PC-3 (cell line): ENCODE measurements around the gene NT5DC1. TPM values are rescaled to one million over a fixed set of nuclear protein-coding genes. Genes with fewer than 3 reads are reported as not detected.

Experiments
- ATAC-seq: fragments of 200-7000 bp; cut with Tn5 transposase; 2 replicates; pipeline ENCODE4 v1.9.1; 2020; ENCODE audit warnings: mild to moderate bottlenecking, moderate library complexity
- BruUV-seq: library from RNA; stranded (reverse); fragments of 400-500 nt; replicated peaks from 2 replicates; lab custom pipeline; 2021; lab: Mats Ljungman, UMichigan
- CTCF ChIA-PET: fragments of 300-600 bp; sonication (Branson Sonifier 250); formaldehyde crosslinking; loops from one replicate; lab custom pipeline; 2022; ENCODE audit warnings: antibody characterized with exemption; lab: Charles Lee
- POLR2A ChIA-PET: fragments of 300-600 bp; sonication (Branson Sonifier 250); formaldehyde crosslinking; loops from one replicate; lab custom pipeline; 2022; ENCODE audit warnings: antibody characterized with exemption; ENCODE audit not compliant: unreplicated experiment; lab: Charles Lee
- DNase-seq: peaks from one replicate; pipeline ENCODE4 v3.0.0-alpha.2; 2015
- H2AFZ ChIP-seq: fragments of 300-600 bp; sonication (generic); 2 replicates; pipeline ENCODE4 v1.6.0; 2016; ENCODE audit warnings: antibody characterized with exemption, low read length
- H3F3A ChIP-seq: fragments of 300-600 bp; sonication (generic); one replicate; pipeline ENCODE4 v1.6.0; 2017; ENCODE audit warnings: antibody characterized with exemption, low read length, control low read depth, mild to moderate bottlenecking; ENCODE audit not compliant: unreplicated experiment
- H3K27ac ChIP-seq: fragments of 300-600 bp; sonication (generic); 2 replicates; pipeline ENCODE4 v1.5.1; 2016; ENCODE audit warnings: mild to moderate bottlenecking, low read length
- H3K27me3 ChIP-seq: fragments of 300-600 bp; sonication (generic); 2 replicates; pipeline ENCODE4 v1.6.1; 2016; ENCODE audit warnings: low read length, mixed read lengths
- H3K36me3 ChIP-seq: fragments of 300-600 bp; sonication (generic); 2 replicates; pipeline ENCODE4 v1.6.1; 2016; ENCODE audit warnings: low read depth, mixed run types, low read length, mixed read lengths
- H3K4me1 ChIP-seq: fragments of 300-600 bp; sonication (generic); 2 replicates; pipeline ENCODE4 v1.5.1; 2016; ENCODE audit warnings: low read length; ENCODE audit not compliant: insufficient read depth
- H3K4me2 ChIP-seq: fragments of 300-600 bp; sonication (generic); 2 replicates; pipeline ENCODE4 v1.6.0; 2016; ENCODE audit warnings: low read length
- H3K4me3 ChIP-seq: fragments of 300-600 bp; sonication (generic); 2 replicates; pipeline ENCODE4 v1.5.1; 2016; ENCODE audit warnings: mild to moderate bottlenecking, low read length, mixed read lengths
- H3K79me2 ChIP-seq: fragments of 300-600 bp; sonication (generic); 2 replicates; pipeline ENCODE4 v1.6.1; 2017; ENCODE audit warnings: low read length, mixed read lengths
- H3K9ac ChIP-seq: fragments of 300-600 bp; sonication (generic); 2 replicates; pipeline ENCODE4 v1.6.0; 2016; ENCODE audit warnings: mild to moderate bottlenecking, low read length
- H3K9me2 ChIP-seq: fragments of 300-600 bp; sonication (generic); replicated peaks from 2 replicates; pipeline ENCODE4 v1.6.1; 2016; ENCODE audit warnings: mixed run types, low read length, mixed read lengths
- H3K9me3 ChIP-seq: fragments of 300-600 bp; sonication (generic); 2 replicates; pipeline ENCODE4 v1.6.1; 2016; ENCODE audit warnings: low read length, mixed read lengths
- H4K20me1 ChIP-seq: fragments of 300-600 bp; sonication (generic); 2 replicates; pipeline ENCODE4 v1.6.1; 2016; ENCODE audit warnings: low read length, mixed read lengths
- CTCF ChIP-seq: fragments of 300-600 bp; sonication (generic); conservative IDR thresholded peaks from 2 replicates; pipeline ENCODE4 v1.5.1; 2017; ENCODE audit warnings: antibody characterized with exemption, low read depth, mild to moderate bottlenecking, low read length
- EZH2 ChIP-seq: fragments of 300-600 bp; sonication (generic); IDR thresholded peaks from one replicate; pipeline ENCODE4 v1.6.1; 2017; ENCODE audit warnings: antibody characterized with exemption, mild to moderate bottlenecking, low read length; ENCODE audit not compliant: unreplicated experiment
- EZH2phosphoT487 ChIP-seq: fragments of 300-600 bp; sonication (generic); IDR thresholded peaks from 2 replicates; pipeline ENCODE4 v1.6.1; 2018; ENCODE audit warnings: mild to moderate bottlenecking, antibody characterized with exemption, low read length, borderline replicate concordance
- intact Hi-C: fragments of 100-400 bp; cut with micrococcal nuclease; formaldehyde crosslinking; loops from 2 replicates; pipeline ENCODE4 v1.9.0; 2023
- total RNA-seq: library from RNA; depleted of rRNA; stranded (reverse); fragments of >200 nt; gene quantifications from 2 replicates; pipeline ENCODE4 v1.2.3, GENCODE V29; 2014

Gene NT5DC1
- total RNA-seq, 1 experiment from 2014 or later, result 11.3 TPM

- DNase-seq, result peak; percentile 60
- TF ChIP-seq CTCF (peak; percentile 59), EZH2 (no peak)
- CTCF ChIA-PET, result interaction anchor here (1.0 kb wide), 1 partner anchor 51 kb away, joined by 4 read pairs; no protein-coding TSS in a partner anchor
- Histone ChIP-seq H3K4me2 (no peak overlapping the region), H3K4me1 (peaks cover 11% of the 10 kb centered on the region), H2AFZ (no peak overlapping the region), H3K79me2 (no peaks in the 10 kb centered on the region), H3K4me3 (no peak overlapping the region), H3K36me3 (no peaks in the 10 kb centered on the region), H3K27me3 (no peaks in the 10 kb centered on the region), H3K9me3 (no peaks in the 10 kb centered on the region), H4K20me1 (no peaks in the 10 kb centered on the region), H3K9ac (no peak overlapping the region), H3F3A (no peaks in the 10 kb centered on the region), H3K9me2 (no peaks in the 10 kb centered on the region), H3K27ac (no peak overlapping the region)
- intact Hi-C loops, result loop anchor here (1.0 to 5.0 kb wide), 2 partner anchors 59 to 103 kb away; partner anchors contain the start of gene TSPYL1
- POLR2A ChIA-PET, result no interaction called here
- BruUV-seq, result no TSS peak
- no peak for ATAC-seq
Measured at GRCh38 chr6:116218172-116218633, 117.5 kb downstream of the NT5DC1 start.

DNA sequence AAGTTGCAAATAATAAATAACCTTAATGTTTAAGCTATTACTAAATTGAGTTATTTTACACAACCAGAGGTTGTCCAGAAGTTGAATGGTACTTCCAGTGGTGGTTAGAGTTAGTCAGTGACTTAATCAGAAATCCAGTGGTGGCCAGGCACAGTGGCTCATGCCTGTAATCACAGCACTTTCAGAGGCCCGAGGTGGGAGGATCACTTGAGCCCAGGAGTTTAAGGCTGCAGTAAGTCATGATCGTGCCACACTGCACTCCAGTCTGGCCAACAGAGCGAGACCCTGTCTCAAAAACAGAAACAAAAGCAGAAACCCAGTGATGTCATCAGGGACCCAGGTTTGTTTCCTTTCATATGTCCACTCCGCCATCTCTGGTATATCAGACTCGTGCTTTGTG is 118.2 kb downstream of the NT5DC1 start:
- ChIA-PET CTCF (no interaction called here), POLR2A (no interaction called here)
- Histone ChIP-seq H4K20me1 (no peaks in the 10 kb centered on the region), H3K27ac (no peak overlapping the region), H3K4me3 (no peak overlapping the region), H3K4me2 (no peak overlapping the region), H3K4me1 (peaks cover 11% of the 10 kb centered on the region), H3K79me2 (no peaks in the 10 kb centered on the region), H3K9me3 (no peaks in the 10 kb centered on the region), H3K9me2 (no peaks in the 10 kb centered on the region), H3K9ac (no peak overlapping the region), H2AFZ (no peak overlapping the region), H3K27me3 (no peaks in the 10 kb centered on the region), H3F3A (no peaks in the 10 kb centered on the region), H3K36me3 (no peaks in the 10 kb centered on the region)
- TF ChIP-seq EZH2, result no peak
- TF ChIP-seq EZH2phosphoT487, result no peak
- TF ChIP-seq CTCF, result no peak
- no TSS peak for BruUV-seq
- no peak for ATAC-seq
- DNase-seq, result no peak
- intact Hi-C loops, result loop anchor here (1.0 to 5.0 kb wide), 2 partner anchors 58 to 104 kb away; partner anchors contain the start of gene TSPYL1

DNA sequence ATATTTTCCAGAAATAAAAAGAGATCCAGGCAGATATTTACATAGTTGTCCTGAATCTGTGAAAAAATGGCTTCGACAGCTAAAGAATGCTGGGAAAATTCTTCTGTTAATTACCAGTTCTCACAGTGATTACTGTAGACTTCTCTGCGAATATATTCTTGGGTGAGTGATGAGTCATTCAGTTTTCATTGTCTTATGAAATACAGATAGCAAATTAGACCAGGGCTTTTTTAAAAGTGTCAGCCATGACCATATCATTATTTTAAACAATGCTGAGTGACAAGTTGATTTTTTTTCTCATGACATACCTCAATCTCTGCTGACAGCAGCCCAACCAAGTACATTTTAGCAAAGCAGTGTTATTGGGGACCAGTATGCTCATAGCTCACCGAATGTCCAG is 120.4 kb downstream of the NT5DC1 start:
- Histone ChIP-seq H3K4me3 (no peak overlapping the region), H3K9me3 (no peaks in the 10 kb centered on the region), H3K27ac (no peak overlapping the region), H3K27me3 (no peaks in the 10 kb centered on the region), H3F3A (no peaks in the 10 kb centered on the region), H3K36me3 (no peaks in the 10 kb centered on the region), H3K9me2 (no peaks in the 10 kb centered on the region), H3K4me2 (no peak overlapping the region), H3K9ac (no peak overlapping the region), H3K4me1 (no peaks in the 10 kb centered on the region), H2AFZ (no peak overlapping the region), H4K20me1 (no peaks in the 10 kb centered on the region), H3K79me2 (no peaks in the 10 kb centered on the region)
- TF ChIP-seq CTCF, result no peak
- TF ChIP-seq EZH2, result no peak
- TF ChIP-seq EZH2phosphoT487, result no peak
- ChIA-PET POLR2A (no interaction called here), CTCF (no interaction called here)
- no peak for ATAC-seq
- BruUV-seq, result no TSS peak
- no peak for DNase-seq
- intact Hi-C loops, result no loop called here
